HL-60 (cell line): Measurements from ENCODE around the gene PIGT.

Source experiments
- POLR2AphosphoS5 ChIP-seq: IDR thresholded peaks from 2 replicates; pipeline ENCODE4 v1.6.1; 2012; ENCODE audit warnings: low read depth
- TF ChIP-seq, protein P1 (sequence below): IDR thresholded peaks from one replicate; pipeline ENCODE4 v1.5.1; 2011; ENCODE audit warnings: low read length, control low read depth, inconsistent platforms; ENCODE audit not compliant: insufficient read depth

DNA sequence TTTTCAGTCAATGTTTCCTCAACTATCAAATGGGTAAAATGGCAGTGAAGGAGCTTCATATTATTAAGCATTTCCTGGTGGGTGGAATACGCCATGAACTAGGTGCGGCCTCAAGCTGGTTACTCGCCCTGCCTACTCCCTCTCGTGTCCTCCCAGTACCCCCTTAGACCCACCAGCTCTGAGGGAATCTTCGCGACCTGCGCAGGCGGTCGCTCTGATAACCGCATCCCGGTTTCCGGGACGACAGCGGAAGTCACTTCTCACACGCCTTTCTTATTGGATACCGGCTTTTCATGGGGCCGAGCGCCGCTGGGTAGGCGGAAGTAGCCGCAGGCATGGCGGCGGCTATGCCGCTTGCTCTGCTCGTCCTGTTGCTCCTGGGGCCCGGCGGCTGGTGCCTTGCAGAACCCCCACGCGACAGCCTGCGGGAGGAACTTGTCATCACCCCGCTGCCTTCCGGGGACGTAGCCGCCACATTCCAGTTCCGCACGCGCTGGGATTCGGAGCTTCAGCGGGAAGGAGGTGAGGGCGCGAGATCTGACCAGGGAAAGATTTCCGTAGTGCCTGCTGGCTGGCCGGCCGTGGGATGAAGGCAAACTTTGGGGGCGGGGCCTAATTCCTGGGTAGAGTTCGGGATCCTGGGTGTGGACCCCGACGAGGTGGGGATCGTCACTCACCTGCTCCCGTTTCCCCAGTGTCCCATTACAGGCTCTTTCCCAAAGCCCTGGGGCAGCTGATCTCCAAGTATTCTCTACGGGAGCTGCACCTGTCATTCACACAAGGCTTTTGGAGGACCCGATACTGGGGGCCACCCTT is at the start of gene PIGT:
- TF ChIP-seq, protein P1, sequence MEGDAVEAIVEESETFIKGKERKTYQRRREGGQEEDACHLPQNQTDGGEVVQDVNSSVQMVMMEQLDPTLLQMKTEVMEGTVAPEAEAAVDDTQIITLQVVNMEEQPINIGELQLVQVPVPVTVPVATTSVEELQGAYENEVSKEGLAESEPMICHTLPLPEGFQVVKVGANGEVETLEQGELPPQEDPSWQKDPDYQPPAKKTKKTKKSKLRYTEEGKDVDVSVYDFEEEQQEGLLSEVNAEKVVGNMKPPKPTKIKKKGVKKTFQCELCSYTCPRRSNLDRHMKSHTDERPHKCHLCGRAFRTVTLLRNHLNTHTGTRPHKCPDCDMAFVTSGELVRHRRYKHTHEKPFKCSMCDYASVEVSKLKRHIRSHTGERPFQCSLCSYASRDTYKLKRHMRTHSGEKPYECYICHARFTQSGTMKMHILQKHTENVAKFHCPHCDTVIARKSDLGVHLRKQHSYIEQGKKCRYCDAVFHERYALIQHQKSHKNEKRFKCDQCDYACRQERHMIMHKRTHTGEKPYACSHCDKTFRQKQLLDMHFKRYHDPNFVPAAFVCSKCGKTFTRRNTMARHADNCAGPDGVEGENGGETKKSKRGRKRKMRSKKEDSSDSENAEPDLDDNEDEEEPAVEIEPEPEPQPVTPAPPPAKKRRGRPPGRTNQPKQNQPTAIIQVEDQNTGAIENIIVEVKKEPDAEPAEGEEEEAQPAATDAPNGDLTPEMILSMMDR, result no peak
- TF ChIP-seq POLR2AphosphoS5, result peak; percentile 95
